Esophagus squamous epithelium (tissue), 4 donors: ENCODE data around the gene RNF207.

ENCODE experiments used
- CTCF ChIP-seq, 6 experiments: fragments of 450-650 bp in 4 of 6; fragments of 200-600 bp in 2 of 6; sonication (generic) in 2 of 6; IDR thresholded peaks; one replicate each; pipeline ENCODE4 v1.5.1; 2016 to 2019; ENCODE audit warnings: antibody characterized with exemption in 6 of 6, mild to moderate bottlenecking in 4 of 6, moderate library complexity in 4 of 6
- POLR2A ChIP-seq, 4 donors: fragments of 450-650 bp; IDR thresholded peaks; one replicate each; pipeline ENCODE4 v1.6.1; 2017; ENCODE audit warnings: antibody characterized with exemption in 4 of 4, mild to moderate bottlenecking in 4 of 4, moderate library complexity in 3 of 4

GRCh38 chr1:6267686-6268322 is 61.9 kb downstream of the RNF207 start:
- TF ChIP-seq CTCF (IDR thresholded peaks at IDR 0.05): no peak
- TF ChIP-seq POLR2A (IDR thresholded peaks at IDR 0.05): no peak
